Astrocyte (in vitro differentiated cells and primary cell): ENCODE data around the gene ATG3. TPM values are rescaled to one million over a fixed set of nuclear protein-coding genes. Genes with fewer than 3 reads are reported as not detected.
A peak's percentile ranks its signal among the peaks of the same experiment; 100 is the strongest.

Experiments
- DNase-seq: peaks from one replicate; pipeline ENCODE4 v3.0.0-alpha.2; 2010; ENCODE audit warnings: low read depth
- FAIRE-seq: peaks from 2 replicates; lab custom pipeline; 2011; peaks lifted over from hg19 to GRCh38; lab: Jason Lieb, UNC
- H2AFZ ChIP-seq: 2 replicates; pipeline ENCODE4 v1.6.0; 2012; ENCODE audit warnings: low read depth, low read length, inconsistent platforms
- H3K27ac ChIP-seq: 2 replicates; pipeline ENCODE4 v1.5.1; 2011; ENCODE audit warnings: low read depth, low read length, inconsistent platforms
- H3K27me3 ChIP-seq: 2 replicates; pipeline ENCODE4 v1.6.0; 2011; ENCODE audit warnings: low read length, inconsistent platforms; ENCODE audit not compliant: insufficient read depth
- H3K36me3 ChIP-seq: 2 replicates; pipeline ENCODE4 v1.5.1; 2011; ENCODE audit warnings: low read length, inconsistent platforms; ENCODE audit not compliant: insufficient read depth
- H3K4me1 ChIP-seq: 2 replicates; pipeline ENCODE4 v1.5.1; 2011; ENCODE audit warnings: low read length, inconsistent platforms; ENCODE audit not compliant: insufficient read depth
- H3K4me2 ChIP-seq: 2 replicates; pipeline ENCODE4 v1.6.0; 2012; ENCODE audit warnings: low read length, inconsistent platforms
- H3K4me3 ChIP-seq: 2 replicates; pipeline ENCODE4 v1.5.1; 2011; ENCODE audit warnings: low read depth, mild to moderate bottlenecking, low read length, inconsistent platforms; ENCODE audit not compliant: insufficient read depth
- H3K79me2 ChIP-seq: 2 replicates; pipeline ENCODE4 v1.6.0; 2012; ENCODE audit warnings: mild to moderate bottlenecking, low read length, inconsistent platforms; ENCODE audit not compliant: insufficient read depth
- H3K9ac ChIP-seq: 2 replicates; pipeline ENCODE4 v1.6.0; 2012; ENCODE audit warnings: mild to moderate bottlenecking, low read length, inconsistent platforms
- H3K9me3 ChIP-seq: 2 replicates; pipeline ENCODE4 v1.5.1; 2012; ENCODE audit warnings: low read depth, mild to moderate bottlenecking, low read length, inconsistent platforms; ENCODE audit not compliant: insufficient read depth
- H4K20me1 ChIP-seq: 2 replicates; pipeline ENCODE4 v1.6.0; 2012; ENCODE audit warnings: low read length, inconsistent platforms; ENCODE audit not compliant: insufficient read depth
- H3K27ac Mint-ChIP-seq: one replicate; pipeline ENCODE4 v1.8.0; 2021; ENCODE audit warnings: mild to moderate bottlenecking, mixed read lengths; ENCODE audit not compliant: unreplicated experiment
- H3K27me3 Mint-ChIP-seq: one replicate; pipeline ENCODE4 v1.8.0; 2021; ENCODE audit warnings: low read depth, mixed read lengths; ENCODE audit not compliant: unreplicated experiment
- H3K36me3 Mint-ChIP-seq: one replicate; pipeline ENCODE4 v1.8.0; 2021; ENCODE audit warnings: low read depth, mixed read lengths; ENCODE audit not compliant: unreplicated experiment
- H3K4me1 Mint-ChIP-seq: one replicate; pipeline ENCODE4 v1.8.0; 2021; ENCODE audit warnings: low read depth, mixed read lengths; ENCODE audit not compliant: unreplicated experiment
- H3K4me3 Mint-ChIP-seq: one replicate; pipeline ENCODE4 v1.8.0; 2021; ENCODE audit warnings: mild to moderate bottlenecking, moderate library complexity, mixed read lengths; ENCODE audit not compliant: unreplicated experiment
- H3K9me3 Mint-ChIP-seq: one replicate; pipeline ENCODE4 v1.8.0; 2021; ENCODE audit warnings: mild to moderate bottlenecking, mixed read lengths; ENCODE audit not compliant: unreplicated experiment
- EZH2 ChIP-seq: IDR thresholded peaks from 2 replicates; pipeline ENCODE4 v1.6.1; 2012; ENCODE audit warnings: mild to moderate bottlenecking, low read length, inconsistent platforms; ENCODE audit not compliant: insufficient read depth
- total RNA-seq: library from RNA; stranded (reverse); gene quantifications from 2 replicates; pipeline ENCODE4 v1.2.1, GENCODE V29; 2021
- TF ChIP-seq, protein P1 (sequence below): IDR thresholded peaks from 2 replicates; pipeline ENCODE4 v1.5.1; 2011; ENCODE audit warnings: low read depth, mild to moderate bottlenecking, inconsistent platforms, low read length, moderate library complexity; ENCODE audit not compliant: insufficient read depth

ATG3 gene
- total RNA-seq, 1 donor from 2014 or later: 46.2 TPM

DNA sequence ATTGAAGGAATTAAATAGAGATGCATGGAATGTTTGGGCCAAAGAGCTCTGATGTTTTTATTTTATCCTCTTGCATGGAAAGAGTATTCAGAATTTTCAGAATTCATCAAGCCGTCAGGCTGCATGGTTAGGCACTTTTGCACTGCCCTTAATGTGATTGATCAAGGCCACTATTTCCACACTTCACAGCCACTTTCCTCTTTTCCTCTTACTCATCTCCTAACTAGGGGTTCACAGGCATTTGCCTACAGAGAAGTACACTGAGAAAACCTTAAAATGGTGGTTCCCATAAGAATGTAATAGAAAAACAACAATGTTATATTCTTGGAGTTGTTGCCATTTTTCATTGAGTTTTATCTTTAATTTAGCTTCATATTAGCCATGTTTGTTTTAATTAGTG, 10.9 kb upstream of the ATG3 start:
- Histone ChIP-seq H4K20me1 (no peaks in the 10 kb centered on the region), H3K4me2 (no peak overlapping the region), H3K4me1 (peaks cover 5% of the 10 kb centered on the region), H3K36me3 (peaks cover 1% of the 10 kb centered on the region), H3K27me3 (no peaks in the 10 kb centered on the region), H2AFZ (no peak overlapping the region), H3K79me2 (no peaks in the 10 kb centered on the region), H3K9ac (no peak overlapping the region), H3K9me3 (no peaks in the 10 kb centered on the region), H3K4me3 (no peak overlapping the region), H3K27ac (no peak overlapping the region)
- peaks cover 2% of the 10 kb centered on the region for H3K36me3 Mint-ChIP-seq
- no peak overlapping the region for H3K4me3 Mint-ChIP-seq
- no peaks in the 10 kb centered on the region for H3K27me3 Mint-ChIP-seq
- FAIRE-seq (no peak), DNase-seq (no peak)
- H3K9me3 Mint-ChIP-seq: no peaks in the 10 kb centered on the region
- peaks cover 8% of the 10 kb centered on the region for H3K4me1 Mint-ChIP-seq
- TF ChIP-seq, protein P1, sequence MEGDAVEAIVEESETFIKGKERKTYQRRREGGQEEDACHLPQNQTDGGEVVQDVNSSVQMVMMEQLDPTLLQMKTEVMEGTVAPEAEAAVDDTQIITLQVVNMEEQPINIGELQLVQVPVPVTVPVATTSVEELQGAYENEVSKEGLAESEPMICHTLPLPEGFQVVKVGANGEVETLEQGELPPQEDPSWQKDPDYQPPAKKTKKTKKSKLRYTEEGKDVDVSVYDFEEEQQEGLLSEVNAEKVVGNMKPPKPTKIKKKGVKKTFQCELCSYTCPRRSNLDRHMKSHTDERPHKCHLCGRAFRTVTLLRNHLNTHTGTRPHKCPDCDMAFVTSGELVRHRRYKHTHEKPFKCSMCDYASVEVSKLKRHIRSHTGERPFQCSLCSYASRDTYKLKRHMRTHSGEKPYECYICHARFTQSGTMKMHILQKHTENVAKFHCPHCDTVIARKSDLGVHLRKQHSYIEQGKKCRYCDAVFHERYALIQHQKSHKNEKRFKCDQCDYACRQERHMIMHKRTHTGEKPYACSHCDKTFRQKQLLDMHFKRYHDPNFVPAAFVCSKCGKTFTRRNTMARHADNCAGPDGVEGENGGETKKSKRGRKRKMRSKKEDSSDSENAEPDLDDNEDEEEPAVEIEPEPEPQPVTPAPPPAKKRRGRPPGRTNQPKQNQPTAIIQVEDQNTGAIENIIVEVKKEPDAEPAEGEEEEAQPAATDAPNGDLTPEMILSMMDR: no peak
- TF ChIP-seq EZH2: no peak
- no peak overlapping the region for H3K27ac Mint-ChIP-seq

DNA sequence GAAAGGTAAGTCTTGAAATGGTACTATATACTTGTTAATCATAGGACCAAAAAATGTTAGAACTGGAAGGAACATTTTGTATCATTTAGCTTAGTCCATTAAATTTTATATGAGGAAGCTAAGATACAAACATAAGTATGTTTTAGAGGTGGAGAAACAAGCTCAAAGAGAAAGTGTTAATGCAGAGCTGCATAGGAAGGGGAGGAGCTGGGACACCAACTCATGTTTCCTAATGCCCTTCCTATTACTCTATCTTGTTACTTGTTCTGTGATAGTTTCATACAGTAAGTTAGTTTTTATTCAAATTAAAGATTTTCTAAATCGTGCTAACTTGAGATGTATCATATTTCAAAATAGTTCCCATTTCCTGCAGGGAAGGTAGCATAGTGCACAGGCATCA, 7.5 kb upstream of the ATG3 start:
- Histone ChIP-seq H3K4me1 (peaks cover 5% of the 10 kb centered on the region), H4K20me1 (no peaks in the 10 kb centered on the region), H3K27me3 (no peaks in the 10 kb centered on the region), H3K27ac (no peak overlapping the region), H3K36me3 (peaks cover 2% of the 10 kb centered on the region), H3K9me3 (no peaks in the 10 kb centered on the region), H3K9ac (no peak overlapping the region), H2AFZ (no peak overlapping the region), H3K4me2 (no peak overlapping the region), H3K4me3 (no peak overlapping the region), H3K79me2 (no peaks in the 10 kb centered on the region)
- H3K27me3 Mint-ChIP-seq: no peaks in the 10 kb centered on the region
- H3K9me3 Mint-ChIP-seq: no peaks in the 10 kb centered on the region
- no peak for FAIRE-seq
- H3K4me3 Mint-ChIP-seq: no peak overlapping the region
- TF ChIP-seq, protein P1: no peak
- no peak for TF ChIP-seq EZH2
- H3K4me1 Mint-ChIP-seq: peaks cover 8% of the 10 kb centered on the region
- DNase-seq: no peak
- H3K27ac Mint-ChIP-seq: no peak overlapping the region
- H3K36me3 Mint-ChIP-seq: peaks cover 2% of the 10 kb centered on the region

DNA sequence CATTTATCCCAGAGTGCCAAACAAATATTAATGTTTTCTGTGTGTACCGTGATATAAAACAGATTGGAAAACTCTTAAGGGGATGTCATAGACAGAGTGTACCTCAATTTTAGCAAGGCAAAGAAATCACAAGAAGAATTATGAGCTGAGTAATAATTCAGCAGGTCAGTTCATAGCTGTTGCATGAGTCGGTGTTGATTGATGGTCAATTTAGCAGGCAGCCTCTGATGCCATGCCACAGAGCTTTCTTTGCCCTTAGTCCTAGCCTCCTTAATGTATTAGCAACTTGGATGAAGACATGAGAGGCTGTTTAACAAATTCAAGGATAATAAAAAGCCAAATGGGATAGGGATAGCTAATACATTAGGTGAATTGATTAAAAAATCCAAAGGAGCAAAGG, 6.9 kb upstream of the ATG3 start:
- Mint-ChIP-seq H3K4me3 (no peak overlapping the region), H3K36me3 (peaks cover 2% of the 10 kb centered on the region), H3K4me1 (peaks cover 8% of the 10 kb centered on the region), H3K27ac (no peak overlapping the region), H3K27me3 (no peaks in the 10 kb centered on the region), H3K9me3 (no peaks in the 10 kb centered on the region)
- no peak overlapping the region for H3K4me2 ChIP-seq
- H3K9ac ChIP-seq: no peak overlapping the region
- no peak overlapping the region for H2AFZ ChIP-seq
- H4K20me1 ChIP-seq: no peaks in the 10 kb centered on the region
- H3K9me3 ChIP-seq: no peaks in the 10 kb centered on the region
- FAIRE-seq (no peak), DNase-seq (peak; percentile 57)
- H3K79me2 ChIP-seq: no peaks in the 10 kb centered on the region
- H3K4me1 ChIP-seq: peaks cover 5% of the 10 kb centered on the region
- no peak overlapping the region for H3K4me3 ChIP-seq
- peaks cover 2% of the 10 kb centered on the region for H3K36me3 ChIP-seq
- no peaks in the 10 kb centered on the region for H3K27me3 ChIP-seq
- no peak overlapping the region for H3K27ac ChIP-seq
- TF ChIP-seq, protein P1: no peak
- TF ChIP-seq EZH2: no peak
